ENCODE data around the gene MAGEA3.
"Not testable (repeated sequence)": the region's sequence is repeated elsewhere in the genome, so short reads cannot be mapped to it uniquely, and the experiment has no call there.

GRCh38 chrX:152706500-152706899 lies 7.9 kb downstream of the MAGEA3 start:
- TF ChIP-seq POLR2AphosphoS5 (IDR thresholded peaks at IDR 0.05; ENCODE audit: borderline replicate concordance, low read depth, low read length); EZH2 (IDR thresholded peaks at IDR 0.05); FOXP2 (optimal IDR thresholded peaks at IDR 0.05; ENCODE audit: control extremely low read depth, extremely low read length, insufficient read depth): not testable (repeated sequence)

Data from SK-N-MC (cell line).